ENCODE results near the gene OR52A1.
"Not testable (repeated sequence)": the region's sequence is repeated elsewhere in the genome, so short reads cannot be mapped to it uniquely, and the experiment has no call there.

OR52A1 gene

DNA sequence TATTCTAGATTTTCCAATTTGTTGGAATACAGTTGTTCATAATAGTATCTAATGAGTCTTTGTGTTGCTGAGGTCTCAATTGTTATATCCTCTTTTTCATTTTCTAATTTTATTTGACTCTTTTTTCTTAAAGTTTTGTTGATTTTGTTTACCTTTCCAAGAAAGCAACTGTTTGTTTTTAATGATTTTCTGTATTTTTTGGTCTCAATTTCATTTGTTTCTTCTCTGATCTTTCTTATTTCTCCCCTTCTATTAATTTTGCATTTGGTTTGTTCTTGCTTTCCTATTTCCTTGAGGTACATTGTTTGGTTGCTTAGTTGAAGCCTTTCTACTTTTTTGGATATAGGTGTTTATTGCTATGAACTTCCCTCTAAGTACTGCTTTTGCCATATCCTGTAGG is 5.2 kb upstream of the OR52A1 start:
- DNase-seq (ENCODE audit: low read depth) = no peak
- H3K4me3 ChIP-seq (ENCODE audit: low read depth, low read length) = no peak overlapping the region
- TF ChIP-seq, protein P1, sequence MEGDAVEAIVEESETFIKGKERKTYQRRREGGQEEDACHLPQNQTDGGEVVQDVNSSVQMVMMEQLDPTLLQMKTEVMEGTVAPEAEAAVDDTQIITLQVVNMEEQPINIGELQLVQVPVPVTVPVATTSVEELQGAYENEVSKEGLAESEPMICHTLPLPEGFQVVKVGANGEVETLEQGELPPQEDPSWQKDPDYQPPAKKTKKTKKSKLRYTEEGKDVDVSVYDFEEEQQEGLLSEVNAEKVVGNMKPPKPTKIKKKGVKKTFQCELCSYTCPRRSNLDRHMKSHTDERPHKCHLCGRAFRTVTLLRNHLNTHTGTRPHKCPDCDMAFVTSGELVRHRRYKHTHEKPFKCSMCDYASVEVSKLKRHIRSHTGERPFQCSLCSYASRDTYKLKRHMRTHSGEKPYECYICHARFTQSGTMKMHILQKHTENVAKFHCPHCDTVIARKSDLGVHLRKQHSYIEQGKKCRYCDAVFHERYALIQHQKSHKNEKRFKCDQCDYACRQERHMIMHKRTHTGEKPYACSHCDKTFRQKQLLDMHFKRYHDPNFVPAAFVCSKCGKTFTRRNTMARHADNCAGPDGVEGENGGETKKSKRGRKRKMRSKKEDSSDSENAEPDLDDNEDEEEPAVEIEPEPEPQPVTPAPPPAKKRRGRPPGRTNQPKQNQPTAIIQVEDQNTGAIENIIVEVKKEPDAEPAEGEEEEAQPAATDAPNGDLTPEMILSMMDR (IDR thresholded peaks at IDR 0.05; ENCODE audit: insufficient read depth, low read depth, low read length, missing control alignments) = no peak

GRCh38 chr11:5153574-5154431 is 754 bp downstream of the OR52A1 start:
- TF ChIP-seq, protein P1 (IDR thresholded peaks at IDR 0.05; ENCODE audit: insufficient read depth, low read depth, low read length, missing control alignments) = no peak
- DNase-seq (ENCODE audit: low read depth) = no peak
- no peak overlapping the region for H3K4me3 ChIP-seq (ENCODE audit: low read depth, low read length)

GRCh38 chr11:5151713-5152153 is 2.8 kb downstream of the OR52A1 start:
- TF ChIP-seq, protein P1 (IDR thresholded peaks at IDR 0.05; ENCODE audit: insufficient read depth, low read depth, low read length, missing control alignments) = no peak
- no peak overlapping the region for H3K4me3 ChIP-seq (ENCODE audit: low read depth, low read length)
- no peak for DNase-seq (ENCODE audit: low read depth)

DNA sequence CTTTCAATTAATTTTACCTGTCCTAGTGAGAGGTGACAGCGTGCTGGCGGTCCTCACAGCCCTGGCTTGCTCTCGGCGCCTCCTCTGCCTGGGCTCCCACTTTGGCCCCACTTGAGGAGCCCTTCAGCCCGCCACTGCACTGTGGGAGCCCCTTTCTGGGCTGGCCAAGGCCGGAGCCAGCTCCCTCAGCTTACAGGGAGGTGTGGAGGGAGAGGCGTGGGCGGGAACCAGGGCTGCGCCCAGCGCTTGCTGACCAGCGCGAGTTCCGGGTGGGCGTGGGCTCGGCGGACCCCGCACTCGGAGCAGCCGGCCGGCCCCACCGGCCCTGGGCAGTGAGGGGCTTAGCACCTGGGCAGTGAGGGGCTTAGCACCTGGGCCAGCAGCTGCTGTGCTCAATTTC is 10.4 kb downstream of the OR52A1 start:
- not testable (repeated sequence) for DNase-seq (ENCODE audit: low read depth); H3K4me3 ChIP-seq (ENCODE audit: low read depth, low read length)

DNA sequence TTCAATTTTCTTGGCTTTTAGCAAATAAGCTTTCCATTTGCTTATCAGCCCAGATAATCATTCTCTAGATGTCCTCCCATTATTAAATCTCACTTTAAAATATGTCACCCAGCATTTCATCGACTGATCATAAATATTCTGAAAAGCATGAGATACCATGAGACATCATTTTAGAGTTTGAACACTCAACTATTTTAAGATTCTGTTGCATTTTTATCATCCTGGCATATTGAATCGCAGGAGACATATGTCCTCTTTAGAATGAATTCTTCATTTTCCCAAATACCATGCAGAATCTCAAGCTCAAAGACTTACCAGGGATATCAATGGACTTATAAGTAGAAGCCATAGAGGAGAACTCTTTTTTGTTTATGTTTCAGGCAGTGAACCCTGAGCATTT is 16.6 kb downstream of the OR52A1 start, which contains the start of gene OR52A5:
Gene OR52A5, minus strand, starts transcription at position 361 of the 400 bp plus-strand sequence. CDS start 5,714 bp downstream, outside the sequence.
- no peak for DNase-seq (ENCODE audit: low read depth)
- TF ChIP-seq, protein P1 (IDR thresholded peaks at IDR 0.05; ENCODE audit: insufficient read depth, low read depth, low read length, missing control alignments) = no peak

DNA sequence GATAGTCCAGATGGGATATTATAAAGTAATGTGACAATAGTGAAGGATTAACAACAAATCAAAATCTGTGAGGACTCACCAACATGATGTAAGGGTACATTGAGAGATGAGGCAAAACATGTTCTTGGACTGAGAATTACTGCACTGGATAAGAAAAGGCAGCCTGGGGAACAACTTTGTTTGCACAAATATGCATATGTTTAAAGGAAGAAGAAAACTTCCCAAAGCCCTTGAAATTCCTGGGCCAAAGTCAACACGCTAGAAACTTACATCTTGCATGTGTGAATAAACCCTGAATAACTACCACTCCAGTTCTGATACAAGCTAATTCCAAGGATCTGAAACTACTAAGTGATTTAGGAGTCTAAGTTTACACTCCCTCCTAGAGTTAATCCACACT is 17.5 kb downstream of the OR52A1 start:
- H3K4me3 ChIP-seq (ENCODE audit: low read depth, low read length) = no peak overlapping the region
- TF ChIP-seq, protein P1 (IDR thresholded peaks at IDR 0.05; ENCODE audit: insufficient read depth, low read depth, low read length, missing control alignments) = no peak
- no peak for DNase-seq (ENCODE audit: low read depth)

More for the DNA sequence above, 16.6 kb downstream of the OR52A1 start, which contains the start of gene OR52A5:
- no peak within 1 kb of the TSS for H3K4me3 ChIP-seq (ENCODE audit: low read depth, low read length)

DNA sequence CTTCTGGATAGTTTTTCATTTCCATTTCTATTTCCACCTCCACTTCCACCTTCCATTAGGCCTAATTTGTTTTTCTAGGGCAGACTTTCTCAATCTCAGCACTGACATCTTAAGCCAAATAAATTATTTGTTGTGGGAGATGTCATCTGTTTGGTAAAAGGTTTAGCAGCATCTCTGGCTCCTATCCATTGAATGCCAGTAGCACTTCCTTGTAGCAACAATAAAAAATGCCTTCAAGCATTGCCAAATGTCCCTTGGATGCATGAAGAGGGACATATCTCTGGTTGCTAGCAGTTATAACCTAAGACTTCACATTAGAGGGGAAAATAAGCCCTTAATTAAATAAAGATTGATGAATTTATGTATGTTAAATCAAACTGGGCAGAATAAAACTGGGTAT is 18.3 kb downstream of the OR52A1 start:
- no peak for DNase-seq (ENCODE audit: low read depth)
- TF ChIP-seq, protein P1 (IDR thresholded peaks at IDR 0.05; ENCODE audit: insufficient read depth, low read depth, low read length, missing control alignments) = no peak
- no peak overlapping the region for H3K4me3 ChIP-seq (ENCODE audit: low read depth, low read length)

Data from GM12865 (cell line).